ENCODE data around the gene AP2M1.

Gene AP2M1

GRCh38 chr3:184209146-184209923 lies 34.7 kb downstream of the AP2M1 start:
- no peak for DNase-seq (ENCODE audit: low read depth, low spot score)

GRCh38 chr3:184211297-184211696 lies 36.6 kb downstream of the AP2M1 start:
- no peak overlapping the region for H3K27ac ChIP-seq
- DNase-seq (ENCODE audit: low read depth, low spot score), result no peak

More at GRCh38 chr3:184209146-184209923, 34.7 kb downstream of the AP2M1 start:
- no peak overlapping the region for H3K27ac ChIP-seq

- DNase-seq (ENCODE audit: low read depth, low spot score), result no peak
- H3K27ac ChIP-seq, result no peak overlapping the region
Observed at GRCh38 chr3:184211718-184212117, 37.1 kb downstream of the AP2M1 start.

GRCh38 chr3:184218814-184219213 lies 44.2 kb downstream of the AP2M1 start:
- no peak overlapping the region for H3K27ac ChIP-seq
- DNase-seq (ENCODE audit: low read depth, low spot score), result no peak

- DNase-seq (ENCODE audit: low read depth, low spot score), result no peak
- H3K27ac ChIP-seq, result no peak overlapping the region
Observed at GRCh38 chr3:184222521-184222920, 47.9 kb downstream of the AP2M1 start.

GRCh38 chr3:184223946-184224345 lies 49.3 kb downstream of the AP2M1 start:
- DNase-seq (ENCODE audit: low read depth, low spot score), result no peak
- H3K27ac ChIP-seq, result no peak overlapping the region

- no peak overlapping the region for H3K27ac ChIP-seq
- no peak for DNase-seq (ENCODE audit: low read depth, low spot score)
Observed at GRCh38 chr3:184227481-184227935, 52.9 kb downstream of the AP2M1 start.

- DNase-seq (ENCODE audit: low read depth, low spot score), result no peak
- no peak overlapping the region for H3K27ac ChIP-seq
Observed at GRCh38 chr3:184228376-184229137, 53.9 kb downstream of the AP2M1 start.

GRCh38 chr3:184229394-184230080 lies 54.9 kb downstream of the AP2M1 start, which contains the start of gene VWA5B2:
Gene VWA5B2, plus strand, starts transcription at chr3:184229585. Its CDS starts 944 bp downstream, at chr3:184230529.
- no peak within 1 kb of the TSS for H3K27ac ChIP-seq

GRCh38 chr3:184230081-184230602 lies 55.5 kb downstream of the AP2M1 start:
- DNase-seq (ENCODE audit: low read depth, low spot score), result no peak
- H3K27ac ChIP-seq, result no peak overlapping the region

More at GRCh38 chr3:184229394-184230080, 54.9 kb downstream of the AP2M1 start, which contains the start of gene VWA5B2:
- DNase-seq (ENCODE audit: low read depth, low spot score), result no peak

- no peak overlapping the region for H3K27ac ChIP-seq
- no peak for DNase-seq (ENCODE audit: low read depth, low spot score)
Observed at GRCh38 chr3:184230603-184231528, 56.2 kb downstream of the AP2M1 start.

- no peak for DNase-seq (ENCODE audit: low read depth, low spot score)
Observed at GRCh38 chr3:184231671-184232070, 57.0 kb downstream of the AP2M1 start.

GRCh38 chr3:184233127-184233843 lies 58.6 kb downstream of the AP2M1 start:
- no peak for DNase-seq (ENCODE audit: low read depth, low spot score)
- H3K27ac ChIP-seq, result no peak overlapping the region

More at GRCh38 chr3:184231671-184232070, 57.0 kb downstream of the AP2M1 start:
- no peak overlapping the region for H3K27ac ChIP-seq
